ENCODE measurements around the gene VAV3. TPM values are rescaled to one million over a fixed set of nuclear protein-coding genes. Genes with fewer than 3 reads are reported as not detected.

The VAV3 gene
- total and polyA plus RNA-seq, 2 donors (not counting 1 experiment from before 2014, with no cell fraction given) = not detected

DNA sequence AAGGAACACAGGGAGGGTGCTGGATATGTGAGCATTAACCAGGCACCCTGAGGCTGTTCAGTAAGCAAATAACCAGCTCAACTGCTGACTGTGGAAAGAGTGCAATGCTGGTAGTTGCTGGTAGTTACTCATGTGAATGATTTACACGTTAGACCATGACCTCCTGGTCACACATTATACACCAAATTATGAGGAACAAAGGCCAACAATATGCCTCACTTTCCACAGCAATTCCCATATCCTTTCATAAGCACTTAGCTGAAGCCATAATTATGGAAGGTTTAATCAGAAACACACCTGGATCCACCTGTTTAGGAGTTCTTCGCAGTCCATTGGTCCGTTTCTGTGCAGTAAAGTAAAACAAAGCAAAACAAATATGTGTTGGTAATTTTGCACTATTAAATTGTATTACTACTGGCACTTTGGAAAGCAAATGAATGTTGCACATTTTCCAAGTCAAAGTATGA lies 281.8 kb downstream of the VAV3 start:
- no peak for TF ChIP-seq EZH2 (IDR thresholded peaks at IDR 0.05; ENCODE audit: low read length, missing control alignments)
- no peak overlapping the region for H3K27ac ChIP-seq (ENCODE audit: insufficient read depth, low read length)
- H3K4me3 ChIP-seq (replicated peaks in 1 of 4; ENCODE audit: control extremely low read depth in 1 of 4, insufficient read depth in 1 of 4, low read depth in 3 of 4, low read length in 4 of 4) = no peak overlapping the region
- H3K4me1 ChIP-seq (ENCODE audit: control insufficient read depth, extremely low read depth, insufficient read depth, low read length) = no peaks in the 10 kb centered on the region
- no peaks in the 10 kb centered on the region for H3K27me3 ChIP-seq (ENCODE audit: control insufficient read depth, insufficient read depth, low read length)
- H3K79me2 ChIP-seq (ENCODE audit: control insufficient read depth, insufficient read depth, low read length) = no peaks in the 10 kb centered on the region
- no peaks in the 10 kb centered on the region for H4K20me1 ChIP-seq (ENCODE audit: control insufficient read depth, extremely low read depth, insufficient read depth, low read length)
- DNase-seq (ENCODE audit: low read depth in 2 of 2) = no peak
- H3K4me2 ChIP-seq (ENCODE audit: extremely low read depth, insufficient read depth, low read length) = no peak overlapping the region
- H3K9ac ChIP-seq (ENCODE audit: insufficient read depth, low read length) = no peak overlapping the region
- no peaks in the 10 kb centered on the region for H3K36me3 ChIP-seq (ENCODE audit: control insufficient read depth, insufficient read depth, low read length)
- no peak overlapping the region for H2AFZ ChIP-seq (ENCODE audit: low read length)
- H3K9me3 ChIP-seq (ENCODE audit: control insufficient read depth, insufficient read depth, low read depth, low read length) = no peaks in the 10 kb centered on the region

DNA sequence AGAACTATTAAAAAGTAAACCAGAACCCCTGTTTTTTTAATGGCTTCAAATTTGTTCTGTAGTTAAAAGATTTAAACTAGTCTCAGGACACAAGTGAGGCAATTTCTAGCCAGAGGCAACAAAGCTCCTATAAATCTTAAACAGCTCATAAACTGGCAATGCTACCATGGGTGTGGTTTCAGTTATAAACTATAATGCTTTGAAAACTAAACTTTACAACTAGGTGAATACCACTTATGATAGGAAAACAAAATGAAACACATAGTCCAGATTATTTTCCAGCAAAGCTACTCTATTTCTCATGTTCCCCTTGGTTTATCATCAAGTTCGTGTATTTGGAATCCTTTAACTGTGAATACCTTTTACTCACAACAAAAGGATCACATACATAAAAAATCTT lies 282.5 kb downstream of the VAV3 start:
- no peak overlapping the region for H3K4me2 ChIP-seq (ENCODE audit: extremely low read depth, insufficient read depth, low read length)
- TF ChIP-seq EZH2 (IDR thresholded peaks at IDR 0.05; ENCODE audit: low read length, missing control alignments) = no peak
- TF ChIP-seq, protein P1, sequence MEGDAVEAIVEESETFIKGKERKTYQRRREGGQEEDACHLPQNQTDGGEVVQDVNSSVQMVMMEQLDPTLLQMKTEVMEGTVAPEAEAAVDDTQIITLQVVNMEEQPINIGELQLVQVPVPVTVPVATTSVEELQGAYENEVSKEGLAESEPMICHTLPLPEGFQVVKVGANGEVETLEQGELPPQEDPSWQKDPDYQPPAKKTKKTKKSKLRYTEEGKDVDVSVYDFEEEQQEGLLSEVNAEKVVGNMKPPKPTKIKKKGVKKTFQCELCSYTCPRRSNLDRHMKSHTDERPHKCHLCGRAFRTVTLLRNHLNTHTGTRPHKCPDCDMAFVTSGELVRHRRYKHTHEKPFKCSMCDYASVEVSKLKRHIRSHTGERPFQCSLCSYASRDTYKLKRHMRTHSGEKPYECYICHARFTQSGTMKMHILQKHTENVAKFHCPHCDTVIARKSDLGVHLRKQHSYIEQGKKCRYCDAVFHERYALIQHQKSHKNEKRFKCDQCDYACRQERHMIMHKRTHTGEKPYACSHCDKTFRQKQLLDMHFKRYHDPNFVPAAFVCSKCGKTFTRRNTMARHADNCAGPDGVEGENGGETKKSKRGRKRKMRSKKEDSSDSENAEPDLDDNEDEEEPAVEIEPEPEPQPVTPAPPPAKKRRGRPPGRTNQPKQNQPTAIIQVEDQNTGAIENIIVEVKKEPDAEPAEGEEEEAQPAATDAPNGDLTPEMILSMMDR (conservative IDR thresholded peaks at IDR 0.05 in 1 of 2, IDR thresholded peaks at IDR 0.05 in 1 of 2; ENCODE audit: low read depth in 1 of 2, low read length in 2 of 2) = no peak
- no peak overlapping the region for H2AFZ ChIP-seq (ENCODE audit: low read length)
- no peaks in the 10 kb centered on the region for H3K4me1 ChIP-seq (ENCODE audit: control insufficient read depth, extremely low read depth, insufficient read depth, low read length)
- DNase-seq (ENCODE audit: low read depth in 2 of 2) = no peak
- H3K79me2 ChIP-seq (ENCODE audit: control insufficient read depth, insufficient read depth, low read length) = no peaks in the 10 kb centered on the region
- no peak overlapping the region for H3K4me3 ChIP-seq (replicated peaks in 1 of 4; ENCODE audit: control extremely low read depth in 1 of 4, insufficient read depth in 1 of 4, low read depth in 3 of 4, low read length in 4 of 4)
- H3K27ac ChIP-seq (ENCODE audit: insufficient read depth, low read length) = no peak overlapping the region
- H3K27me3 ChIP-seq (ENCODE audit: control insufficient read depth, insufficient read depth, low read length) = no peaks in the 10 kb centered on the region
- no peaks in the 10 kb centered on the region for H4K20me1 ChIP-seq (ENCODE audit: control insufficient read depth, extremely low read depth, insufficient read depth, low read length)
- no peaks in the 10 kb centered on the region for H3K36me3 ChIP-seq (ENCODE audit: control insufficient read depth, insufficient read depth, low read length)
- no peaks in the 10 kb centered on the region for H3K9me3 ChIP-seq (ENCODE audit: control insufficient read depth, insufficient read depth, low read depth, low read length)
- no peak overlapping the region for H3K9ac ChIP-seq (ENCODE audit: insufficient read depth, low read length)

DNA sequence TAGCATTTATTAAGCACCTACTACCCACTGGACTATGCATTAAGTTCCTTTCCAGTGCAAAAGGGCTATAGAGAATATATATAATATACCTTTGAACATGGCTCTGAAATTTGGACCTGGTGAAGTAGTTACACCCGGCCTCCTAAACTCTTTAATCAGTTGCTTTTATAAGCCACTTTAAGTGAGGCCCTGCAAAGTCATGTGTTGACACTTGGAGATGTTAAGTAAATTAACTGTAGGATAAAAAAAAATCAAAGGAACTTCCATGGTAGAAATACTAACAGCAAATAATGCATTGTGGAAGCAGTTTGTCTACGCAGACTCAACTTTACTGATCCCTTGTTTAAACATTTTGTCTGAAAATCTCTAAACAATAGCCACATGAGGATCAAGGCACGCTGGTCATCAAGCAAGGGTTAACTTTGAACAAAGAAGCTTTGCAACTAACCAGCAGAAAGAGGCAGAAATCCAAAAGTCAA lies 283.9 kb downstream of the VAV3 start:
- Histone ChIP-seq H3K9me3 (ENCODE audit: control insufficient read depth, insufficient read depth, low read depth, low read length) (no peaks in the 10 kb centered on the region), H3K9ac (ENCODE audit: insufficient read depth, low read length) (no peak overlapping the region), H3K4me3 (replicated peaks in 1 of 4; ENCODE audit: control extremely low read depth in 1 of 4, insufficient read depth in 1 of 4, low read depth in 3 of 4, low read length in 4 of 4) (no peak overlapping the region), H4K20me1 (ENCODE audit: control insufficient read depth, extremely low read depth, insufficient read depth, low read length) (no peaks in the 10 kb centered on the region), H3K4me2 (ENCODE audit: extremely low read depth, insufficient read depth, low read length) (no peak overlapping the region), H3K79me2 (ENCODE audit: control insufficient read depth, insufficient read depth, low read length) (no peaks in the 10 kb centered on the region), H3K27ac (ENCODE audit: insufficient read depth, low read length) (no peak overlapping the region), H3K36me3 (ENCODE audit: control insufficient read depth, insufficient read depth, low read length) (no peaks in the 10 kb centered on the region), H3K4me1 (ENCODE audit: control insufficient read depth, extremely low read depth, insufficient read depth, low read length) (no peaks in the 10 kb centered on the region), H3K27me3 (ENCODE audit: control insufficient read depth, insufficient read depth, low read length) (no peaks in the 10 kb centered on the region), H2AFZ (ENCODE audit: low read length) (no peak overlapping the region)
- DNase-seq (ENCODE audit: low read depth in 2 of 2) = no peak
- TF ChIP-seq, protein P1 (conservative IDR thresholded peaks at IDR 0.05 in 1 of 2, IDR thresholded peaks at IDR 0.05 in 1 of 2; ENCODE audit: low read depth in 1 of 2, low read length in 2 of 2) = no peak
- no peak for TF ChIP-seq EZH2 (IDR thresholded peaks at IDR 0.05; ENCODE audit: low read length, missing control alignments)

Data from fibroblast of lung (primary cell).